Progenitor cell of endocrine pancreas (in vitro differentiated cells): Measurements from ENCODE around the gene FUT4. TPM values are rescaled to one million over a fixed set of nuclear protein-coding genes. Genes with fewer than 3 reads are reported as not detected.
"Not testable (repeated sequence)": the region's sequence is repeated elsewhere in the genome, so short reads cannot be mapped to it uniquely, and the experiment has no call there.

Experiments used
- DNase-seq: peaks from one replicate; pipeline ENCODE4 v3.0.0; 2021; ENCODE audit warnings: low spot score; ENCODE audit not compliant: unreplicated experiment
- H3K27ac Mint-ChIP-seq: 2 replicates; pipeline ENCODE4 v1.8.0; 2021; ENCODE audit warnings: mild to moderate bottlenecking, moderate library complexity, mixed read lengths
- H3K27me3 Mint-ChIP-seq: 2 replicates; pipeline ENCODE4 v1.8.0; 2021; ENCODE audit warnings: mixed read lengths
- H3K36me3 Mint-ChIP-seq: 2 replicates; pipeline ENCODE4 v1.8.0; 2022; ENCODE audit warnings: mixed read lengths; ENCODE audit not compliant: insufficient read depth
- H3K4me1 Mint-ChIP-seq: 2 replicates; pipeline ENCODE4 v1.8.0; 2021; ENCODE audit warnings: low read depth, mixed read lengths
- H3K4me3 Mint-ChIP-seq: 2 replicates; pipeline ENCODE4 v1.8.0; 2021; ENCODE audit warnings: low read depth, mild to moderate bottlenecking, moderate library complexity, mixed read lengths
- H3K9me3 Mint-ChIP-seq: 2 replicates; pipeline ENCODE4 v1.8.0; 2021; ENCODE audit warnings: low read depth, mixed read lengths
- long read RNA-seq: library from polyadenylated mRNA; unstranded; transcript quantifications from one replicate; pipeline ENCODE4 v2.0.0, GENCODE V29; 2020
- total RNA-seq: library from RNA; stranded (reverse); gene quantifications from 2 replicates; pipeline ENCODE4 v1.2.1, GENCODE V29; 2021
- TF ChIP-seq, protein P1 (sequence below): fragments of 200-600 bp; sonication (generic); IDR thresholded peaks from one replicate; pipeline ENCODE4 v1.5.0; 2021; ENCODE audit warnings: antibody characterized with exemption, mild to moderate bottlenecking; ENCODE audit not compliant: unreplicated experiment

FUT4 gene
- total RNA-seq, result 6.6 and 7.1 TPM in 2 replicates
- long read RNA-seq, full-length matches to known transcripts, result 2 of 2 reads
- long read RNA-seq, partial matches to known transcripts, result 0 of 2 reads
- long read RNA-seq, other reads (novel, unspliced or antisense), result 0 of 2 reads

DNA sequence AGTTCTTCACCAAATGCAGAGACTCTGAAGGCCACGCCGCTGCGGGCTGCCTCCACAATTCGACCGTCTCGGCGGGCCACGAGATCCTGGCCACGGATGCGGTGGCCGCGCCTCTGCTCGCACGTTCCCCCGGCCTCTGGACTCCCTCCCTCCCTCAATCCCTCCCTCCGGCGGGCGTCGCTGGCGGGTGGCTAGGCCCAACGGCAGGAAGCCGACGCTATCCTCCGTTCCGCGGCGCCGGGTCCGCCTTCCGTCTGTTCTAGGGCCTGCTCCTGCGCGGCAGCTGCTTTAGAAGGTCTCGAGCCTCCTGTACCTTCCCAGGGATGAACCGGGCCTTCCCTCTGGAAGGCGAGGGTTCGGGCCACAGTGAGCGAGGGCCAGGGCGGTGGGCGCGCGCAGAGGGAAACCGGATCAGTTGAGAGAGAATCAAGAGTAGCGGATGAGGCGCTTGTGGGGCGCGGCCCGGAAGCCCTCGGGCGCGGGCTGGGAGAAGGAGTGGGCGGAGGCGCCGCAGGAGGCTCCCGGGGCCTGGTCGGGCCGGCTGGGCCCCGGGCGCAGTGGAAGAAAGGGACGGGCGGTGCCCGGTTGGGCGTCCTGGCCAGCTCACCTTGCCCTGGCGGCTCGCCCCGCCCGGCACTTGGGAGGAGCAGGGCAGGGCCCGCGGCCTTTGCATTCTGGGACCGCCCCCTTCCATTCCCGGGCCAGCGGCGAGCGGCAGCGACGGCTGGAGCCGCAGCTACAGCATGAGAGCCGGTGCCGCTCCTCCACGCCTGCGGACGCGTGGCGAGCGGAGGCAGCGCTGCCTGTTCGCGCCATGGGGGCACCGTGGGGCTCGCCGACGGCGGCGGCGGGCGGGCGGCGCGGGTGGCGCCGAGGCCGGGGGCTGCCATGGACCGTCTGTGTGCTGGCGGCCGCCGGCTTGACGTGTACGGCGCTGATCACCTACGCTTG, at the start of gene FUT4:
TSS of gene FUT4 (plus strand) at position 227 of the 951 bp plus-strand sequence. CDS start at position 440, 213 bp downstream.
- Mint-ChIP-seq H3K9me3 (no peaks in the 10 kb centered on the region), H3K27me3 (peaks cover 37% of the 10 kb centered on the region), H3K36me3 (no peaks in the 10 kb centered on the region), H3K27ac (peak within 1 kb of the TSS; percentile 99), H3K4me3 (peak within 1 kb of the TSS; percentile 94), H3K4me1 (peaks cover 29% of the 10 kb centered on the region)
- peak; percentile 77 for DNase-seq
- TF ChIP-seq, protein P1, sequence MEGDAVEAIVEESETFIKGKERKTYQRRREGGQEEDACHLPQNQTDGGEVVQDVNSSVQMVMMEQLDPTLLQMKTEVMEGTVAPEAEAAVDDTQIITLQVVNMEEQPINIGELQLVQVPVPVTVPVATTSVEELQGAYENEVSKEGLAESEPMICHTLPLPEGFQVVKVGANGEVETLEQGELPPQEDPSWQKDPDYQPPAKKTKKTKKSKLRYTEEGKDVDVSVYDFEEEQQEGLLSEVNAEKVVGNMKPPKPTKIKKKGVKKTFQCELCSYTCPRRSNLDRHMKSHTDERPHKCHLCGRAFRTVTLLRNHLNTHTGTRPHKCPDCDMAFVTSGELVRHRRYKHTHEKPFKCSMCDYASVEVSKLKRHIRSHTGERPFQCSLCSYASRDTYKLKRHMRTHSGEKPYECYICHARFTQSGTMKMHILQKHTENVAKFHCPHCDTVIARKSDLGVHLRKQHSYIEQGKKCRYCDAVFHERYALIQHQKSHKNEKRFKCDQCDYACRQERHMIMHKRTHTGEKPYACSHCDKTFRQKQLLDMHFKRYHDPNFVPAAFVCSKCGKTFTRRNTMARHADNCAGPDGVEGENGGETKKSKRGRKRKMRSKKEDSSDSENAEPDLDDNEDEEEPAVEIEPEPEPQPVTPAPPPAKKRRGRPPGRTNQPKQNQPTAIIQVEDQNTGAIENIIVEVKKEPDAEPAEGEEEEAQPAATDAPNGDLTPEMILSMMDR, result no peak

DNA sequence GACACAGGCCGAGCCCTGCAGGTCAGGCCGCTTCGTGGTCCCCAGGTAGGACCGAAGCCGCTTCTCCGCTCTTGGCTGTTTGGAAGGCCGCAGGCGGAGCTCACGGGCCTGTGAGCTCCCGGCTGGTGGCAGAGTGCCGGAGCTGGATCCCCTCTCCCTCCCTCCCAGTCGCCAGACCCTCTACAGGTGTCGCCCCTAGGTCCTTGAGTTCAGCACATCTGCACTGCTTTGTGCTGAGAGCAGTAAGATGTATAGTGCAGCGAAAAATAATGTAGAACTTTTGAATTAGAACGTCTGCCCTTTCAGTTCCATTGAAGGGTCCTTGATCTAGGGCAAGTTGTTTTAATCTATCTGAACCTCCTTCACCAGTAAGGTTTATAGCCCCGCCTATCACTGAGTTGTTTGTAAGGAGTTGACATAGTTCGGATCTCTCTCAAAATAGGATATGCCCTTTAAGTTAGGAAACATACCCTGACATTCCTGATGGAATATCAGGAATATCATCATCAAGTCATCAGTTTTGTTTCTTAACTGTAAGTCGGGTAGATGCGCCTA, 49.5 kb upstream of the FUT4 start:
- Mint-ChIP-seq H3K27me3 (no peaks in the 10 kb centered on the region), H3K36me3 (peaks cover 16% of the 10 kb centered on the region), H3K27ac (peak overlapping the region; percentile 100), H3K4me3 (peak overlapping the region; percentile 97), H3K4me1 (peaks cover 12% of the 10 kb centered on the region), H3K9me3 (no peaks in the 10 kb centered on the region)
- no peak for DNase-seq
- TF ChIP-seq, protein P1, result no peak

- Mint-ChIP-seq H3K27me3 (no peaks in the 10 kb centered on the region), H3K9me3 (no peaks in the 10 kb centered on the region), H3K27ac (no peak overlapping the region), H3K4me1 (peaks cover 1% of the 10 kb centered on the region), H3K4me3 (no peak overlapping the region), H3K36me3 (peaks cover 9% of the 10 kb centered on the region)
- DNase-seq, result no peak
- TF ChIP-seq, protein P1, result no peak
Observed at GRCh38 chr11:94500181-94500580, 43.5 kb upstream of the FUT4 start.

DNA sequence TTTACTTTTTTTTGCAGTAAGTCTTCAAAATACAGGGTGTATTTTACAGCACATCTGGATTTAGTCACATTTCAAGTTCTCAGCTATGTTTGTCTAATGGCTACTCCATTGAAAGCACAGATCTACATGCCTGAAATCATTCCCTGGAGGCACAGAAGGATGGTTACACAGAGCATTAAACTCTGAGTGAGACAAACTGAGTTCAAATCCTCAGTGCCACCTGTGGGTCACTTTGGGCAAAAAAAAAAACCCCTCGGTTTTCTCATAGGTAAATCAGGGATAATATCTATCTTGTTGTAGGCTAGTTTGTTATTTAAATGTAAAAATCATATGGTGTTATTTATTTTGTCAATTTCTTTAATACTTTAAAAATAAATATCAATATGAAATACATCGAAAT, 42.2 kb upstream of the FUT4 start:
- TF ChIP-seq, protein P1, result no peak
- Mint-ChIP-seq H3K4me3 (no peak overlapping the region), H3K9me3 (no peaks in the 10 kb centered on the region), H3K27me3 (no peaks in the 10 kb centered on the region), H3K27ac (no peak overlapping the region), H3K4me1 (no peaks in the 10 kb centered on the region), H3K36me3 (peaks cover 9% of the 10 kb centered on the region)
- DNase-seq, result no peak

DNA sequence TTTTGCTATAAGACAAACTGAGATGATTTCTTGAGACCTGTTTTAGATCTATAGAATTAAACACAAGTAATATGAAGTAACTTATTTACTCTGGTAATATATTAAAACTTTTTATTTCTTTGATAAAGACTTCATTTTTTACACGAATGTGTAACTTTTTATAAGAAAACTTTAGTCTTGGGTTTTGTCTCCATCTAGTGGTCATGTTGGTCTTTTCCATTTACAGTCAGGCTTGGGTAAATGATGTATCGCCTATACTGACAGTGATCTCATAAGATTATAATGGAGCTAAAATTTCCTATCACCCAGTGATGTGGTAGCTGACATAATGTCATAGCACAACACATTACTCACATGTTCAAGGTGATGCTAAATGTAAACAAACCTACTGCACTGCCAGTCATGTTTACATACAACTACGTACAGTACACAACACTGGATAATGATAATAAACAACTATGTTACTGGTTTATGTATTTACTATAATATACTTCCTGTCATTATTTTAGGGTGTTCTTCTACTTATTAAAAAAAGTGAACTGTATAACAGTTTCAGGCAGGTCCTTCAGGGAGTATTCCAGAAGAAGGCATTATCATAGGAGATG, 38.9 kb upstream of the FUT4 start:
- H3K27me3 Mint-ChIP-seq, result peaks cover 9% of the 10 kb centered on the region
- no peaks in the 10 kb centered on the region for H3K36me3 Mint-ChIP-seq
- no peak overlapping the region for H3K4me3 Mint-ChIP-seq
- no peaks in the 10 kb centered on the region for H3K9me3 Mint-ChIP-seq
- H3K27ac Mint-ChIP-seq, result no peak overlapping the region
- DNase-seq, result no peak
- TF ChIP-seq, protein P1, result peak; percentile 86
- no peaks in the 10 kb centered on the region for H3K4me1 Mint-ChIP-seq

DNA sequence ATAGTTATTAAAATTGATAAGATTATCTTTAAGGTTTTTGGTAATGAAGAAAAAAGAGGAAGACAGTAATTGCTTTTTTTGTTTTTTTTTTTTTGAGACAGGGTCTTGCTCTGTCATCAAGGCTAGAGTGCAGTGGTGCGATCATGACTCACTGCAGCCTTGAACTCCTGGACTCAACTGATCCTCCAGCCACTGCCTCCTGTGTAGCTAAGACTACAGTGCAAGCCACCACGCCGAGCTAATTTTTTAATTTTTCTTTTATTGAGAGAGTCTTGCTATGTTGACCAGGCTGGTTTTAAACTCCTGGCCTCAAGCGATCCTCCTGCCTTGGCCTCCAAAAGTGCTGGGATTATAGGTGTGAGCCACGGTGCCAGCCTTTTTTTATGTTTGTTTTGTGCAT, 37.2 kb upstream of the FUT4 start:
- not testable (repeated sequence) for H3K4me1 Mint-ChIP-seq, H3K9me3 Mint-ChIP-seq, H3K36me3 Mint-ChIP-seq, DNase-seq, H3K4me3 Mint-ChIP-seq, H3K27ac Mint-ChIP-seq
- peaks cover 22% of the 10 kb centered on the region for H3K27me3 Mint-ChIP-seq
